Myometrial cell (primary cell): ENCODE data around the gene EPC2. TPM values are rescaled to one million over a fixed set of nuclear protein-coding genes. Genes with fewer than 3 reads are reported as not detected.

Experiments used
- total RNA-seq: library from RNA; depleted of rRNA; stranded (reverse); fragments of >200 nt; gene quantifications from 2 replicates; pipeline ENCODE4 v1.2.3, GENCODE V29; 2015

EPC2 gene, protein sequence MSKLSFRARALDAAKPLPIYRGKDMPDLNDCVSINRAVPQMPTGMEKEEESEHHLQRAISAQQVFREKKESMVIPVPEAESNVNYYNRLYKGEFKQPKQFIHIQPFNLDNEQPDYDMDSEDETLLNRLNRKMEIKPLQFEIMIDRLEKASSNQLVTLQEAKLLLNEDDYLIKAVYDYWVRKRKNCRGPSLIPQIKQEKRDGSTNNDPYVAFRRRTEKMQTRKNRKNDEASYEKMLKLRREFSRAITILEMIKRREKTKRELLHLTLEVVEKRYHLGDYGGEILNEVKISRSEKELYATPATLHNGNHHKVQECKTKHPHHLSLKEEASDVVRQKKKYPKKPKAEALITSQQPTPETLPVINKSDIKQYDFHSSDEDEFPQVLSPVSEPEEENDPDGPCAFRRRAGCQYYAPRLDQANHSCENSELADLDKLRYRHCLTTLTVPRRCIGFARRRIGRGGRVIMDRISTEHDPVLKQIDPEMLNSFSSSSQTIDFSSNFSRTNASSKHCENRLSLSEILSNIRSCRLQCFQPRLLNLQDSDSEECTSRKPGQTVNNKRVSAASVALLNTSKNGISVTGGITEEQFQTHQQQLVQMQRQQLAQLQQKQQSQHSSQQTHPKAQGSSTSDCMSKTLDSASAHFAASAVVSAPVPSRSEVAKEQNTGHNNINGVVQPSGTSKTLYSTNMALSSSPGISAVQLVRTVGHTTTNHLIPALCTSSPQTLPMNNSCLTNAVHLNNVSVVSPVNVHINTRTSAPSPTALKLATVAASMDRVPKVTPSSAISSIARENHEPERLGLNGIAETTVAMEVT
- 8.6 and 9.0 TPM in 2 replicates for total RNA-seq

DNA sequence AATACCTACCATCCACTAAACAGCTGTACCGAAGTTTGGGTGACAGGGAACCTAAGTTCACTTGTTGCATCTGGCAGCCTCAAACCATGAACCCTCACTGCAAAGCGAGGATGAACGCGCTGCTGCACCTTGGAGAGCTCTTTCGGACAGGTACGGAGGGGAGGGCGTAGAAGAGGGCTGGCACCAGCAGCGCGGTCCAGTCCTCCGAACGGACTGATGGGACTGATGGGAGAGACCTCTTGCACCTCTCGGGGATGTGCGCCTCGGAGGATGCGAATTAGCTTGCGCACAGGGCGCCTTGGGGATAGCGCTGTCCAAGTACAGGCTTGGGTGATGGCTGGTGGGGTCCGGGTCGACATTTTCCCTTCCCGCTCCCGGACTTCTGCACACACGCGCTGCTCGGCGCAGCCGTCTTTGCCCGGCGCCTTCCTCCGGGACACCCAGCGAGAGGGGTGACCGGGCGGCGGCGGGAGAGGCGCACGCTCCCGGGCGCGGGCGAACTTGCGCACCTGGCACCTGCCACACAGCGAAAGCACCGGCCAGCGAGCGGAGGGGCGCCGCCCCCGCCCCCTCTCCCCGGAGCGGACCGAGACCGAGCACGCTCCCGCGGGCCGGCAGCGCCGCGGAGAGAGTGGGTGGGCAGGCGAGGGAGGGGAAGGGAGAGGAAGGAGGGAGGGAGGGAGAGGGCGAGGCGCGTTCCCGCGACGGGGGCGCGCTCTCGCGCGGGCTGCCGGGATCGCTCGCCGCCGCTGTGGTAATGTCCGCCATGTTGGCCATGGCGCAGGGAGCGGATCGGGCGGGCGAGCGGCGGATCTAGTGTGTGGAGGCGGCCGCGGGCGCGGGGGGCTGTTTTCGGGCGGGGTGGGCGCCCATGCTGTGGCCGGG lies at the start of gene EPC2:
EPC2 (plus strand) TSS at position 754 of the 885 bp plus-strand sequence. CDS start 267 bp downstream, outside the sequence.

Other genes starting within 250 kb of the EPC2 start
- 0.18 and 0.29 TPM in 2 replicates for gene KIF5C, start 230.5 kb downstream of the EPC2 start, total RNA-seq